Measurements from ENCODE around the gene ST7.
"Not testable (repeated sequence)": the region's sequence is repeated elsewhere in the genome, so short reads cannot be mapped to it uniquely, and the experiment has no call there.

The ST7 gene

GRCh38 chr7:116971153-116971552 lies 17.9 kb downstream of the ST7 start:
- not testable (repeated sequence) for H3K4me3 ChIP-seq (ENCODE audit: low read depth, low read length)

GRCh38 chr7:116971869-116972268 lies 18.6 kb downstream of the ST7 start:
- H3K4me3 ChIP-seq (ENCODE audit: low read depth, low read length): no peak overlapping the region

- H3K4me3 ChIP-seq (ENCODE audit: low read depth, low read length): not testable (repeated sequence)
Measured at GRCh38 chr7:116975024-116975423, 21.7 kb downstream of the ST7 start.

DNA sequence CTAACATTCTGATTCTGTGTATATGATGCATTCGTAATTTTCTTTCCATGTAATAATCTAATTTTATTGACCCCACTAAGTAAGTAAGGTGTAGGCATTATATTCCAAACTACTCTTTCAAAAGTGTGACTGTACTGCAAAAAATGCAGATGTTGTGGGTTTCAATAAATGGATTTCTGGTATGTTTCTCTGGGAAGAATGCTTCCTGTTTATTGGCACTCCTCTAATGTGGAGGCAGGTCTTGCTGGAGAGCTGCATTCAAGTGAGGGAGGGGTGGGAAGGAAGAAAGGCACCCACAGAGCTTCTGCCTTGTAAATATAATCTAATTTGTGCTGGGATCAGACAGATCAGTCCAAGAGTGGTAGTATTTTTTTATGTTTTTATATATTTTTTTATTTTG lies 23.9 kb downstream of the ST7 start:
- no peak overlapping the region for H3K4me3 ChIP-seq (ENCODE audit: low read depth, low read length)

- H3K4me3 ChIP-seq (ENCODE audit: low read depth, low read length): no peak overlapping the region
Measured at GRCh38 chr7:116978006-116978405, 24.7 kb downstream of the ST7 start.

GRCh38 chr7:116979430-116979829 lies 26.1 kb downstream of the ST7 start:
- no peak overlapping the region for H3K4me3 ChIP-seq (ENCODE audit: low read depth, low read length)

- H3K4me3 ChIP-seq (ENCODE audit: low read depth, low read length): no peak overlapping the region
Measured at GRCh38 chr7:116980354-116980753, 27.1 kb downstream of the ST7 start.

- H3K4me3 ChIP-seq (ENCODE audit: low read depth, low read length): no peak overlapping the region
Measured at GRCh38 chr7:116981939-116982338, 28.6 kb downstream of the ST7 start.

GRCh38 chr7:116984511-116984910 lies 31.2 kb downstream of the ST7 start:
- no peak overlapping the region for H3K4me3 ChIP-seq (ENCODE audit: low read depth, low read length)

GRCh38 chr7:116984917-116985316 lies 31.6 kb downstream of the ST7 start:
- no peak overlapping the region for H3K4me3 ChIP-seq (ENCODE audit: low read depth, low read length)

- no peak overlapping the region for H3K4me3 ChIP-seq (ENCODE audit: low read depth, low read length)
Measured at GRCh38 chr7:116985575-116985974, 32.3 kb downstream of the ST7 start.

DNA sequence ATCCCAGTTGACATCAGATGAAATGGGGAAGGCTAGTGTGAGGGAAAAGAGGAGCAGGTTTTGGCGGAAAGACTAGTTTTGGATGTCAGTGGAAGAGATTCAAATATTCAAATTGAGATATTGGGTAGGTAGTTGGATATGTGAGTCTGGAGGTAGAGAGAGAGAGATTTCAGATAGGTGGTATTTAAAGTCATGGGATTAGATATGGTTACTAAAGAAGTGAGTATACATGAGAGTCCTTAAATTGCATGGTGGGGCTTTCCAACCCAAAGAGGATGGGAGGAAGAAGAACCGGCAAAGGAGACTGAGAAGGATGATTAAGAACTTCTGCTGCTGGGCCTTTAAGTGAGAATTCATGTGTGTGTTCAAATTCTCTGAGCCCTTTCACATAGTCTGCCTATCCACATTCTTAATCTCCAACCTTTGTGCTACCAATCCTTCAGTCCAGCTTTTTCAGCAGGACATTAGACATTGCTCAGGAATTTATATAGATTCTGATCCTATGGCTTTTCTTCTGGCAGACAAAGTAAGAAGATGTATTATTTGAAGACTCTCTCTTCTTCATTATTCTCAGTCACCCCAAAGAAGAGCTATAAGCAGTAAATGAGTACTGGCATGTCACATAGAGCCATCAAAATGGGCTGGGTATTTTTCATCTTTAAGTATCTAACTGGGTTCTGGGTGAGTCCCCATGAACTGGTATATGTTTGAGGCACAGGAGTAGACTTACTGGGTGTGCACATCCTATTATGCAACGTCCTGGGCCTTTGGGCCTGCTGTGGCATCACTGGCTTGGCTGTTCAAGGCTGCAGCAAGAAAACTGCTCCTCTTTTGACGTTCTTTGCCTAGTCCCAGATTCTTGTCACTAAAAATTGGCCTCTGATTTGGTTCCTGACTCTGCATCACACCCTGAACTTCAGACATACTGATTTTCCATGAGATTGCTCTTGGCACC lies 33.6 kb downstream of the ST7 start:
- H3K4me3 ChIP-seq (ENCODE audit: low read depth, low read length): no peak overlapping the region

DNA sequence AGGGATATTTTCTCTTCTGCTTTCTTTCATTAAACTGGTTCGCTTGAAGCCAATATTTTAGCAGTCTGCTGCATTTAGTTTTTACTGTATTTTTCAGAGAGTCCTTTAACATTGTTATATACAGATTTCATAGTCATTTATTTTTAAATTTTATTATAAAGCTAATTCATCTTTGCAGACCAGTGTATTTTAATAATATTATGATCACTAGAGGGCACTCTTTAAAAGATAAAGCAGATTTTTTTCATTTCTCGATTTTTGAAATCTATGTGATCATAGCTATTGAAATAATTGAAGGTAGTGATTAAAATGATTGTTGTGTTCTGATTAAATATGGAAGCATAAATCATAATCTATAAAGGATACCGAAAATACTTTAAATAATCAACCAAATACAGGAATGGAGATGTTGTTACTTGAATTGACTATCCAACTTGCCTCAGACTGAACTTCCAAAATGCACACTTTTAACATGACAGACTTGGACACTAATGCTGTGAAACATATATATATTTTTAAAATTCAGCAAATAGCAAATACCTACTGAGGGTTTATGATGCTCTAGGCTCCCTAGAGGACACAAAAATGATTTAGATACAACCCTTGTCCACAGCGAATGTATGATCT lies 35.2 kb downstream of the ST7 start:
- no peak overlapping the region for H3K4me3 ChIP-seq (ENCODE audit: low read depth, low read length)

GRCh38 chr7:116990056-116990455 lies 36.8 kb downstream of the ST7 start:
- H3K4me3 ChIP-seq (ENCODE audit: low read depth, low read length): no peak overlapping the region

GRCh38 chr7:116991233-116991632 lies 37.9 kb downstream of the ST7 start:
- H3K4me3 ChIP-seq (ENCODE audit: low read depth, low read length): no peak overlapping the region

GRCh38 chr7:116994611-116995010 lies 41.3 kb downstream of the ST7 start:
- no peak overlapping the region for H3K4me3 ChIP-seq (ENCODE audit: low read depth, low read length)

GRCh38 chr7:116997972-116998371 lies 44.7 kb downstream of the ST7 start:
- no peak overlapping the region for H3K4me3 ChIP-seq (ENCODE audit: low read depth, low read length)

GRCh38 chr7:116998567-116999175 lies 45.4 kb downstream of the ST7 start:
- no peak overlapping the region for H3K4me3 ChIP-seq (ENCODE audit: low read depth, low read length)

GRCh38 chr7:116999311-116999710 lies 46.0 kb downstream of the ST7 start:
- H3K4me3 ChIP-seq (ENCODE audit: low read depth, low read length): no peak overlapping the region

GRCh38 chr7:117001283-117001682 lies 48.0 kb downstream of the ST7 start:
- no peak overlapping the region for H3K4me3 ChIP-seq (ENCODE audit: low read depth, low read length)

DNA sequence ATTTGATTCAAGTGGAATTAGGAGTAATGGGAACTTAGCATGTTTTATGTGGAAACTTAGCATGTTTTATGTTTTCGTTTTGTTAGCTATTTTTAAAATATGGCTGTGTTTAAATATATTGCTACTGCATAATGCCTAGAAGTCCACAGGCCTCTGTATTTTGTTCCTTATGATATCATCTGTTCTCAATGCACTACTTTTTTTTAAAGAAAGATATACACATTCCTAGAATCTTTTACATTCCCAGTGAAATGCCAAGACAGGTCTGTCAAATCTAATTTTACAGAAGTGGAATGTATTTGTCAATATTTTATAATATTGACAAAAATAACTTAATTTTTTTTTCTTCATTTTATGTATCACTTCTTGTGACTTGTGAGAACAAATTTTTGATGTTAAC lies 51.6 kb downstream of the ST7 start:
- H3K4me3 ChIP-seq (ENCODE audit: low read depth, low read length): no peak overlapping the region

- no peak overlapping the region for H3K4me3 ChIP-seq (ENCODE audit: low read depth, low read length)
Measured at GRCh38 chr7:117005449-117005848, 52.1 kb downstream of the ST7 start.

All from iPS-11a (cell line).